GM23338 (cell line): ENCODE data around the gene IRX1. TPM values are rescaled to one million over a fixed set of nuclear protein-coding genes. Genes with fewer than 3 reads are reported as not detected.
A peak's percentile ranks its signal among the peaks of the same experiment; 100 is the strongest.

Experiments used
- ATAC-seq: fragments of 200-7000 bp; cut with Tn5 transposase; 3 replicates; pipeline ENCODE4 v1.9.1; 2020
- DNase-seq: peaks from one replicate; pipeline ENCODE4 v3.0.0-alpha.2; 2015; ENCODE audit warnings: low spot score
- H2AFZ ChIP-seq: fragments of 200-600 bp; sonication (generic); 2 replicates; pipeline ENCODE4 v1.8.0; 2016; ENCODE audit warnings: antibody characterized with exemption, mild to moderate bottlenecking, moderate library complexity
- H3F3A ChIP-seq: fragments of 200-600 bp; sonication (generic); replicated peaks from 2 replicates; pipeline ENCODE4 v1.8.0; 2017; ENCODE audit warnings: antibody characterized with exemption, mixed run types, low read depth
- H3K27ac ChIP-seq: fragments of 200-600 bp; sonication (generic); 2 replicates; pipeline ENCODE4 v1.6.1; 2016; ENCODE audit warnings: low read depth
- H3K27me3 ChIP-seq: fragments of 200-600 bp; sonication (generic); 2 replicates; pipeline ENCODE4 v1.8.0; 2016; ENCODE audit warnings: mild to moderate bottlenecking, mixed run types, moderate library complexity; ENCODE audit not compliant: insufficient read depth
- H3K36me3 ChIP-seq: fragments of 200-600 bp; sonication (generic); 2 replicates; pipeline ENCODE4 v1.8.0; 2016; ENCODE audit warnings: mild to moderate bottlenecking; ENCODE audit not compliant: insufficient read depth
- H3K4me1 ChIP-seq: fragments of 200-600 bp; sonication (generic); 2 replicates; pipeline ENCODE4 v1.8.0; 2016; ENCODE audit warnings: mild to moderate bottlenecking, moderate library complexity; ENCODE audit not compliant: insufficient read depth
- H3K4me2 ChIP-seq: fragments of 200-600 bp; sonication (generic); 2 replicates; pipeline ENCODE4 v1.7.1; 2017; ENCODE audit warnings: mixed run types
- H3K4me3 ChIP-seq: fragments of 200-600 bp; sonication (generic); 2 replicates; pipeline ENCODE4 v1.6.1; 2016; ENCODE audit warnings: mixed run types
- H3K79me2 ChIP-seq: fragments of 200-600 bp; sonication (generic); replicated peaks from 2 replicates; pipeline ENCODE4 v1.8.0; 2017; ENCODE audit warnings: mild to moderate bottlenecking; ENCODE audit not compliant: insufficient read depth
- H3K9me2 ChIP-seq: fragments of 200-600 bp; sonication (generic); 2 replicates; pipeline ENCODE4 v1.8.0; 2017; ENCODE audit not compliant: insufficient read depth
- H4K20me1 ChIP-seq: fragments of 200-600 bp; sonication (generic); replicated peaks from 2 replicates; pipeline ENCODE4 v1.8.0; 2017; ENCODE audit warnings: mild to moderate bottlenecking; ENCODE audit not compliant: insufficient read depth
- H3K27ac Mint-ChIP-seq: 2 replicates; pipeline ENCODE4 v1.8.0; 2020; ENCODE audit warnings: inconsistent platforms, mild to moderate bottlenecking, moderate library complexity, mixed read lengths
- H3K27me3 Mint-ChIP-seq: 3 replicates; pipeline ENCODE4 v1.8.0; 2022; ENCODE audit warnings: low read depth, mild to moderate bottlenecking, moderate library complexity, mixed read lengths, inconsistent platforms; ENCODE audit not compliant: insufficient read depth, poor library complexity
- H3K36me3 Mint-ChIP-seq: 3 replicates; pipeline ENCODE4 v1.8.0; 2021; ENCODE audit warnings: low read depth, mild to moderate bottlenecking, inconsistent platforms, moderate library complexity, mixed read lengths
- H3K4me1 Mint-ChIP-seq: 3 replicates; pipeline ENCODE4 v1.8.0; 2020; ENCODE audit warnings: mild to moderate bottlenecking, inconsistent platforms, mixed read lengths
- H3K4me3 Mint-ChIP-seq: 3 replicates; pipeline ENCODE4 v1.8.0; 2021; ENCODE audit warnings: moderate library complexity, mild to moderate bottlenecking, inconsistent platforms, mixed read lengths
- H3K9me3 Mint-ChIP-seq: 3 replicates; pipeline ENCODE4 v1.8.0; 2020; ENCODE audit warnings: moderate library complexity, mild to moderate bottlenecking, inconsistent platforms, mixed read lengths
- CREB1 ChIP-seq: fragments of 250-450 bp; sonication (Bioruptor Pico); IDR thresholded peaks from 2 replicates; pipeline ENCODE4 v1.5.0; 2020; ENCODE audit warnings: low read depth, mild to moderate bottlenecking, moderate library complexity
- ETS1 ChIP-seq: IDR thresholded peaks from 2 replicates; pipeline ENCODE4 v1.6.1; 2016; ENCODE audit warnings: antibody characterized with exemption
- EZH2 ChIP-seq: fragments of 200-600 bp; sonication (generic); IDR thresholded peaks from one replicate; pipeline ENCODE4 v1.8.0; 2017; ENCODE audit warnings: antibody characterized with exemption, mild to moderate bottlenecking, low read depth; ENCODE audit not compliant: unreplicated experiment
- EZH2phosphoT487 ChIP-seq: fragments of 200-600 bp; sonication (generic); IDR thresholded peaks from one replicate; pipeline ENCODE4 v1.8.1; 2018; ENCODE audit warnings: antibody characterized with exemption; ENCODE audit not compliant: unreplicated experiment
- JUNB ChIP-seq: IDR thresholded peaks from one replicate; pipeline ENCODE4 v1.6.1; 2016; ENCODE audit warnings: antibody characterized with exemption; ENCODE audit not compliant: unreplicated experiment
- NANOG ChIP-seq: IDR thresholded peaks from 2 replicates; pipeline ENCODE4 v1.6.1; 2016; ENCODE audit warnings: antibody characterized with exemption, borderline replicate concordance
- ZNF114 ChIP-seq: fragments of 250-450 bp; sonication (Bioruptor Pico); IDR thresholded peaks from 2 replicates; pipeline ENCODE4 v1.5.0; 2020; ENCODE audit warnings: mild to moderate bottlenecking, moderate library complexity
- ZNF331 ChIP-seq: fragments of 250-450 bp; sonication (Bioruptor Pico); IDR thresholded peaks from 2 replicates; pipeline ENCODE4 v1.5.0; 2020; ENCODE audit warnings: low read depth, mild to moderate bottlenecking, moderate library complexity
- ZNF462 ChIP-seq: fragments of 250-450 bp; sonication (Bioruptor Pico); IDR thresholded peaks from 2 replicates; pipeline ENCODE4 v1.5.0; 2020; ENCODE audit warnings: mild to moderate bottlenecking, moderate library complexity
- long read RNA-seq: library from polyadenylated mRNA; unstranded; transcript quantifications from one replicate; pipeline ENCODE4 v2.0.0, GENCODE V29; 2020; ENCODE audit not compliant: unreplicated experiment
- polyA plus RNA-seq: library from polyadenylated mRNA; unstranded; fragments of >200 nt; fragmentation: Nextera tagmentation; extraction: Ambion mirVana; gene quantifications from 2 replicates; pipeline ENCODE4 v1.2.1, GENCODE V29; 2016
- total RNA-seq: library from RNA; depleted of rRNA; stranded (reverse); fragments of >200 nt; shearing (Covaris generic); gene quantifications from 2 replicates; pipeline ENCODE4 v1.2.3, GENCODE V29; 2014; rRNA removed

The IRX1 gene
- 0.58 and 1.8 TPM in 2 replicates for total RNA-seq
- 0.11 and 0.19 TPM in 2 replicates for polyA plus RNA-seq
- long read RNA-seq, result 0 reads

- H3K4me3 ChIP-seq, result peak within 1 kb of the TSS; percentile 60
- no peak for TF ChIP-seq ZNF331 (CRISPR knock-in tag)
- peak; percentile 83 for TF ChIP-seq EZH2
- no peak for TF ChIP-seq ZNF462 (CRISPR knock-in tag)
- no peak for TF ChIP-seq ZNF114 (CRISPR knock-in tag)
- no peak for TF ChIP-seq CREB1 (CRISPR knock-in tag)
- no peak for TF ChIP-seq JUNB
- TF ChIP-seq EZH2phosphoT487, result peak; percentile 55
- TF ChIP-seq ETS1, result no peak
- TF ChIP-seq NANOG, result no peak
- H3K9me3 Mint-ChIP-seq, result no peaks in the 10 kb centered on the region; the same call in 1 of the 3 replicates
- peak; percentile 0; the same call in 1 of the 3 replicates for ATAC-seq
- peak within 1 kb of the TSS; percentile 83 for H3K4me2 ChIP-seq
- H3K36me3 Mint-ChIP-seq, result no peaks in the 10 kb centered on the region; the same call in 2 of the 3 replicates
- H3K79me2 ChIP-seq, result no peaks in the 10 kb centered on the region
- no peaks in the 10 kb centered on the region for H3K36me3 ChIP-seq
- H3F3A ChIP-seq, result 0 out of 2 replicates have a peak, but pooled peaks cover 4% of the 10 kb centered on the region
- H3K4me3 Mint-ChIP-seq, result peak within 1 kb of the TSS; percentile 63
- H3K4me1 Mint-ChIP-seq, result peaks cover 42% of the 10 kb centered on the region
- H4K20me1 ChIP-seq, result peaks cover 5% of the 10 kb centered on the region; the same call in 1 of the 2 replicates
- H3K27me3 ChIP-seq, result peaks cover 95% of the 10 kb centered on the region
- peak within 1 kb of the TSS; percentile 90 for H2AFZ ChIP-seq
- no peak within 1 kb of the TSS for H3K27ac Mint-ChIP-seq
- no peaks in the 10 kb centered on the region for H3K9me2 ChIP-seq
- peaks cover 87% of the 10 kb centered on the region for H3K27me3 Mint-ChIP-seq
- DNase-seq, result peak; percentile 81
- H3K27ac ChIP-seq, result no peak within 1 kb of the TSS
- H3K4me1 ChIP-seq, result peaks cover 45% of the 10 kb centered on the region
These were observed at the start of gene IRX1 for GRCh38 chr5:3595006-3595961. IRX1 (plus strand) TSS chr5:3595832; CDS start chr5:3596106, 274 bp downstream.
